CD14-positive monocyte (primary cell): Measurements from ENCODE around the gene CD63. TPM values are rescaled to one million over a fixed set of nuclear protein-coding genes. Genes with fewer than 3 reads are reported as not detected.
A peak's percentile ranks its signal among the peaks of the same experiment; 100 is the strongest.

Source experiments
- DNase-seq, 3 donors: peaks; one replicate each; pipeline ENCODE4 v3.0.0-alpha.2; 2011 to 2022
- H2AFZ ChIP-seq: 2 replicates; pipeline ENCODE4 v1.6.0; 2012; ENCODE audit warnings: mild to moderate bottlenecking, low read depth, low read length, inconsistent platforms; ENCODE audit not compliant: insufficient read depth, poor library complexity, severe bottlenecking
- H3K27ac ChIP-seq, 2 donors: 1 replicate in 1 of 2; 2 replicates in 1 of 2; pipeline ENCODE4 v1.5.1; 2012 to 2013; ENCODE audit warnings: low read length in 2 of 2, control low read depth in 1 of 2, inconsistent platforms in 1 of 2, low read depth in 1 of 2, mild to moderate bottlenecking in 1 of 2
- H3K27me3 ChIP-seq, 2 donors: one replicate each; pipeline versions ENCODE4 v1.6.0 to v1.6.1; 2011 to 2013; ENCODE audit warnings: low read length in 2 of 2; ENCODE audit not compliant: control insufficient read depth in 2 of 2, insufficient read depth in 2 of 2
- H3K36me3 ChIP-seq, 2 donors: replicated peaks in 1 of 2; 1 replicate in 1 of 2; 2 replicates in 1 of 2; pipeline versions ENCODE4 v1.5.1 to v1.6.1; 2012 to 2013; ENCODE audit warnings: low read length in 2 of 2, control low read depth in 1 of 2, inconsistent platforms in 1 of 2, mild to moderate bottlenecking in 1 of 2; ENCODE audit not compliant: insufficient read depth in 2 of 2, control insufficient read depth in 1 of 2
- H3K4me1 ChIP-seq, 2 donors: 1 replicate in 1 of 2; 2 replicates in 1 of 2; pipeline versions ENCODE4 v1.5.1 to v1.6.1; 2012 to 2013; ENCODE audit warnings: low read length in 2 of 2, control low read depth in 1 of 2, inconsistent platforms in 1 of 2, mild to moderate bottlenecking in 1 of 2, moderate library complexity in 1 of 2; ENCODE audit not compliant: insufficient read depth in 2 of 2, control insufficient read depth in 1 of 2
- H3K4me2 ChIP-seq: replicated peaks from 2 replicates; pipeline ENCODE3; 2012; ENCODE audit warnings: low read length, moderate library complexity, mild to moderate bottlenecking; ENCODE audit not compliant: poor library complexity, severe bottlenecking; ENCODE audit errors: extremely low read depth
- H3K4me3 ChIP-seq, 3 experiments: fragments of 200-600 bp in 1 of 3; sonication (generic) in 1 of 3; replicated peaks in 1 of 3; 1 replicate in 2 of 3; 2 replicates in 1 of 3; pipeline ENCODE4 v1.5.1; 2011 to 2013; ENCODE audit warnings: low read length in 3 of 3, mild to moderate bottlenecking in 3 of 3, control low read depth in 2 of 3, low read depth in 2 of 3, inconsistent platforms in 1 of 3, moderate library complexity in 1 of 3
- H3K79me2 ChIP-seq: 2 replicates; pipeline ENCODE4 v1.6.0; 2012; ENCODE audit warnings: mild to moderate bottlenecking, control low read depth, inconsistent platforms, low read length, moderate library complexity; ENCODE audit not compliant: insufficient read depth
- H3K9ac ChIP-seq: 2 replicates; pipeline ENCODE4 v1.6.0; 2017; ENCODE audit warnings: low read length, mild to moderate bottlenecking; ENCODE audit not compliant: insufficient read depth, poor library complexity, severe bottlenecking
- H3K9me3 ChIP-seq, 2 donors: replicated peaks in 1 of 2; 1 replicate in 1 of 2; 2 replicates in 1 of 2; pipeline versions ENCODE4 v1.5.1 to v1.6.1; 2012 to 2013; ENCODE audit warnings: low read length in 2 of 2, control low read depth in 1 of 2; ENCODE audit not compliant: control insufficient read depth in 1 of 2, insufficient read depth in 1 of 2
- H4K20me1 ChIP-seq: 2 replicates; pipeline ENCODE4 v1.6.0; 2012; ENCODE audit warnings: mild to moderate bottlenecking, low read length, control low read depth, moderate library complexity; ENCODE audit not compliant: insufficient read depth
- H3K27ac Mint-ChIP-seq, 7 donors: one replicate each; pipeline ENCODE4 v1.8.0; 2020; ENCODE audit warnings: mild to moderate bottlenecking in 7 of 7, mixed read lengths in 7 of 7, moderate library complexity in 6 of 7, inconsistent platforms in 2 of 7
- H3K27me3 Mint-ChIP-seq, 3 donors: one replicate each; pipeline ENCODE4 v1.8.0; 2021 to 2022; ENCODE audit warnings: low read depth in 3 of 3, mild to moderate bottlenecking in 3 of 3, mixed read lengths in 3 of 3, moderate library complexity in 3 of 3, inconsistent platforms in 1 of 3
- H3K36me3 Mint-ChIP-seq, 2 donors: one replicate each; pipeline ENCODE4 v1.8.0; 2020; ENCODE audit warnings: mixed read lengths in 2 of 2, inconsistent platforms in 1 of 2, mild to moderate bottlenecking in 1 of 2
- H3K4me1 Mint-ChIP-seq: one replicate; pipeline ENCODE4 v1.8.0; 2020; ENCODE audit warnings: mild to moderate bottlenecking, mixed read lengths
- H3K4me3 Mint-ChIP-seq, 2 donors: one replicate each; pipeline ENCODE4 v1.8.0; 2020; ENCODE audit warnings: mild to moderate bottlenecking in 2 of 2, mixed read lengths in 2 of 2, moderate library complexity in 1 of 2
- H3K9me3 Mint-ChIP-seq, 7 donors: one replicate each; pipeline ENCODE4 v1.8.0; 2020 to 2022; ENCODE audit warnings: mixed read lengths in 7 of 7, mild to moderate bottlenecking in 6 of 7, moderate library complexity in 6 of 7, inconsistent platforms in 2 of 7
- CTCF ChIP-seq: fragments of 200-600 bp; IDR thresholded peaks from one replicate; pipeline ENCODE4 v1.8.0; 2022; ENCODE audit warnings: antibody characterized with exemption, mild to moderate bottlenecking
- WGBS: methylation state at CpG from one replicate; pipeline ENCODE4 v1.1.5; 2013; ENCODE audit warnings: missing lambda C conversion rate; ENCODE audit not compliant: insufficient coverage; 5-methylcytosine and 5-hydroxymethylcytosine counted together
- intact Hi-C, 2 donors: fragments of 100-400 bp; cut with micrococcal nuclease; formaldehyde crosslinking; loops; one replicate each; pipeline versions ENCODE4 v1.15.0 to v1.15.1; 2023
- polyA plus RNA-seq, 3 donors: library from polyadenylated mRNA; depleted of rRNA in 1 of 3; unstranded in 2 of 3; stranded (reverse) in 1 of 3; fragments of 300-500 nt in 2 of 3; fragments of >200 nt in 1 of 3; fragmentation: Illumina TruSeq in 2 of 3; gene quantifications; 1 replicate in 2 of 3; 2 replicates in 1 of 3; pipeline ENCODE4 v1.2.3, GENCODE V29; 2012 to 2021

CD63 gene
- polyA plus RNA-seq, 3 donors: 336 to 1,099 (median 988) TPM

DNA sequence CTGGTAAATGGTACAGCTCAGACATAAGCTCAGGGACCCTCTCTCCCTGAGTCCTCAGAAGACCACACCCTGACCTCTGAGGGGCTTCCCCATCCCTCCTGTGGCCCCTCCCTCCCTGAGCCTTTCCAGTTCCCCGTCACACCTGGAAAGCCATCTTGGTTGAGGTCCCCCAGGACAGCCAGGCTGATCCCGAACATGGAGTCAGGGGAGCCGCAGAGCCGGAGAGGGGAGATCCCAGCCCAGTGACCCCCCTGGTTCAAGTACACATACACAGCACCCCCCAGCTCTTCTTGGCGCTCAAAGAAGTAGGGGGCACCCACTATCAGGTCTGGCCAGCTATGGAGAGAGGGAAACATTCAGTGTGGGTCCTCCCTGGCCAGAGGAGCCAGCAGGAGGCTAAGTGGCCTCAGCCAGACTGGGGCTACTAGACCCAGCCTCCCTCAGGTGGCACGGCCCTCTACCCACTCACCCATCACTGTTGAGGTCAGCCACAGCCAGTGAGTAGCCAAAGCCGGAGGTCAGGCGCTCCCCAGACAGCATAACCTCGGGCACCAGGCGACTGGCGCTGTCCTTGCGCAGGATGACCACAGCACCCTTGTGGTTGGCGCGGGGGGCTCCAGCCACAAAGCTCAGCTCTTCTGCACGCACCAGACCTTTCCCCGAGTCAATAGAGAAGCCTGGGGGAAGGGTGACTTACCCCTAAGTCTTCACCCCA, 30.4 kb downstream of the CD63 start:
- Histone ChIP-seq H3K4me3 (no peak overlapping the region), H3K27ac (no peak overlapping the region), H3K9me3 (no peaks in the 10 kb centered on the region), H4K20me1 (no peaks in the 10 kb centered on the region), H3K79me2 (no peaks in the 10 kb centered on the region), H3K9ac (no peak overlapping the region), H3K36me3 (no peaks in the 10 kb centered on the region), H3K27me3 (no peaks in the 10 kb centered on the region), H2AFZ (no peak overlapping the region), H3K4me2 (no peak overlapping the region), H3K4me1 (peaks cover 0 to 3% of the 10 kb centered on the region in 2 donors)
- DNase-seq: no peak
- H3K4me1 Mint-ChIP-seq: peaks cover 10% of the 10 kb centered on the region
- peaks cover 5 to 11% (median 7%) of the 10 kb centered on the region in 3 donors for H3K27me3 Mint-ChIP-seq
- intact Hi-C loops: no loop called here
- WGBS: 86% methylated on average over 6 of the region's 16 CpGs
- no peak overlapping the region for H3K4me3 Mint-ChIP-seq
- no peak overlapping the region for H3K27ac Mint-ChIP-seq
- H3K9me3 Mint-ChIP-seq: peaks cover 0 to 3% (median 0%) of the 10 kb centered on the region in 7 donors
- H3K36me3 Mint-ChIP-seq: peaks cover 3% of the 10 kb centered on the region in 2 donors
- TF ChIP-seq CTCF: no peak

GRCh38 chr12:55697686-55698085, 31.1 kb downstream of the CD63 start:
- peaks cover 5 to 10% (median 7%) of the 10 kb centered on the region in 3 donors for H3K27me3 Mint-ChIP-seq
- WGBS: 89% methylated on average over 6 of the region's 7 CpGs
- peaks cover 0 to 3% (median 0%) of the 10 kb centered on the region in 7 donors for H3K9me3 Mint-ChIP-seq
- Histone ChIP-seq H3K9me3 (no peaks in the 10 kb centered on the region), H3K4me1 (peaks cover 0 to 3% of the 10 kb centered on the region in 2 donors), H3K36me3 (no peaks in the 10 kb centered on the region), H3K4me2 (no peak overlapping the region), H3K79me2 (no peaks in the 10 kb centered on the region), H3K27ac (no peak overlapping the region), H3K9ac (no peak overlapping the region), H3K4me3 (no peak overlapping the region), H2AFZ (no peak overlapping the region), H3K27me3 (no peaks in the 10 kb centered on the region), H4K20me1 (no peaks in the 10 kb centered on the region)
- no peak for TF ChIP-seq CTCF
- H3K27ac Mint-ChIP-seq: peak overlapping the region in 1 of 7 donors; percentile 40
- intact Hi-C loops: no loop called here
- H3K4me1 Mint-ChIP-seq: peaks cover 10% of the 10 kb centered on the region
- DNase-seq: no peak
- no peak overlapping the region for H3K4me3 Mint-ChIP-seq
- peaks cover 3 to 6% of the 10 kb centered on the region in 2 donors for H3K36me3 Mint-ChIP-seq
